HUDEP-2 (cell line): ENCODE data around the gene RPS6KB2.

Experiments used
- DNase-seq, 76 experiments: peaks; one replicate each; lab custom pipeline; 2025; ENCODE audit not compliant: unreplicated experiment in 76 of 76; lab: John Stamatoyannopoulos, UW

RPS6KB2 gene

DNA sequence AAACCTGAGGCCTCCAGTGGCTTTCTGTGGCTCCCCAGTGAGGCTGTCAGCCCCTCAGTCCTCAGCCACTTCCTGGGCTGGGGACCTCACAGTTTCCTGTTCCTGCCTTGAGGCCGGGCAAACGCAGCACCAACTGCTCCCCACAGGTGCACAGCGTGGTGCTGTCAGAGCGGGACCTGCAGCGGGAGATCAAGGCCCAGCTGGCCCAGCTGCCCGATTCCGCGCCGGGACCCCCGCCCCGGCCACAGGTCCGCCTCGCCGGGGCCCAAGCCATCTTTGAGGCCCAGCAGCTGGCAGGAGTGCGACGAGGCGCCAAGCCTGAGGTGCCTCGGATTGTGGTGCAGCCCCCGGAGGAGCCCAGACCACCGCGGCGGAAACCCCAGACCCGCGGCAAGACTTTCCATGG lies 19.0 kb upstream of the RPS6KB2 start:
- DNase-seq: no peak

DNA sequence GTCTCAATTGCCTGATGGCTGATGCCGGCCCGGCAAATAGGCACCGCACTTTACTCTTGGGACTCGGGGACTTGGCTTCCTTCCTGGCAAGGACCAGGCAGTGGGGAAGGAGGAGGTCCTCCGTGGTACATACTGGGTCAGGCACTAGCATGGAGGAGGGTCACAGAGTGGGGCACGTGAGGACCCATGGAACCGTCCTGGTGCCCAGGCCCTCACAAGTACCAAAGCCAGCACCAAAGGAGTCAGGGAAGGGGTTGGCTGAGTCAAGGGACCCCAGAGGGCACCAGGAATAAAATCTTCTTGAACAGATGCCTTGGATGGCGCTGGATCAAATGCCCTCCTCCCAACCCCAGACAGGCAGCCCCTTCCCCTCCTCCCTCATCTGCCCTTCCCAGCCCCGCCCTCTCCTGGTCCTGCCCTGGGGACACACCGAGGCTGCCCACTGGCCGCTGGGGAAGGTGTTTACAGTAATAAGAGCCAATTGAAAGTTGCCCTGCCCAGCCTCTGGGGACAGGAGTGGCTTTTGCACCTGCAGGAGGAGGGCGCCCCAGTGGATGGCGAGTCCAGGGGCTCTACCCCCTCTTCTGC lies 18.4 kb upstream of the RPS6KB2 start:
- DNase-seq: no peak

DNA sequence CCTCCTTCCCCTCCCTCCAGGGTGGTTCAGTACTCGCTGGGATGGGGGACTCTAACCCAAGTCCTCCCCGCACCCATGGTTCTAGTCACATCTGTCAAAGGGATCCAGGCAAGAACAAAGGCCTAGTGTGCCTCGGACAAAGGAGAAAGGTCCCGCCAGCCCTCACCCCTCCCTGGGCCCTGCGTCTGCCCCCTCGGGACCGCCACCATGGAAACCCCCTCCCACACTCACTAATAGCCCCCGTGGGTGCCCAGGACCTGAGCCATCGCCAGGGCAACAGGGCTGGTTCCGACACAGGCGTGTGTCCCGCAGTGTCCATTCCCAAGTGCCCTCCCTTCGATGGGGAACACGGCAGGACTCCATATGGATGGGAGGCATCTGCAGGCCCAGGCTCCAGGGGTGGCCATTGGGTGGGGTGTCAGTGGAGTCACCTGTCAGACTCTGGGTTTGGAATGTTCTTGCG lies 17.9 kb upstream of the RPS6KB2 start:
- no peak for DNase-seq

DNA sequence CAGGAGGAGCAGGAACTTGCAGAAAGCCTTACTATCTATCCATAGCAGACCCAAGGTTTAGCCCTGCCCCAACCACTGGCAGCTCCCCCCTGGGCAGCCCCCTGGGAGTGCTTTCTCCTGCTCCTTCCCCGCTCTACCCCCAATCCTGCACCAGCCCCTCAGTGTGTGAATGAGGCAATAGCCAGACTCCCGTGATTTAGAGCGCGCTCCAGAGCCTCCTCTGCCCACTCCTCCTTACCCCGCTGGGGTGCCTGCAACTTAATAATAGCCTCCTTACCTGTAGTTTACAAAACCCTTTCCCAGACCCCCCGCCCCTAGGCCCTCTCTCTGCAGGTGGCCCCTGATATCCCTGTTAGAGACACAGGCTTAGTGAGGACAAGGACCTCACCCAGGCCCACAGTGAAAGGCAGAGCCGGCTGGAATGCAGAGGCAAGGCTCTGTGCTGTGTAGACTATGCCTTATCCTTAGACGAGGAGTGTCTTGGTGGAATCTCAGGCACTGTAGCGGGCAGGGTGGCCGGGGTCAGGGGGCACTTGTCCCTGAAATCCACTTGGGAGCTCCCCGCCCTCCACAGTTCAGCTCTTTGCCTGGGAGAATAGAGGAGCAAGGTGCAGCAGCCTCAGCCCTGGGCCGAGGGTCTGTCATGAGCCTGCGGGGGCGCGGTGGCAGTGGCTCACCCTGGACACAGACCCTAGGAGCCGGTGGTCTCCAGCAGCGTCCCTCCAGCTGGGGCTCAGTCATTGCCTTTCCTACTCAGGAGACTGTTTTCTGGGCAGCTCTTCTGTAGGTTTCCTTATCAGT lies 17.1 kb upstream of the RPS6KB2 start:
- DNase-seq: no peak

DNA sequence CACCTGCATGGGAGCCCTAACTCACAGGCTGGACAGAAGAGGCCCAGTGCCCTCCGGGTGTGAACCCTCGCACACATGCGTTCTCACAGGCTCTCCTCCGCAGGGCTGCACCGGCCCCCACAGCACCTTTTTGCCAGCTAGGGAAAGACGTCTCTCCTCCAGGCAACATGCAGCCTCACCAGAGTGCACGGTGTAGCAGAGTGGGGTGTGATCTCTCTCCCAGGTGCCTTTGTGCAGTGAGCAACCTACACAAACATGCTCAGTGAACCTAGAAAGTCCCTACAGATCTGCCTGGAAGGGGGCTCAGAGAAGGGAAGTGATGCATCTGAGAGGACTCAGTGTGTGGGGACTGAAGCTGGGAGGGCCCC lies 16.5 kb upstream of the RPS6KB2 start:
- peak in 6 of 76 experiments; percentile 10 to 23 (median 18) for DNase-seq

DNA sequence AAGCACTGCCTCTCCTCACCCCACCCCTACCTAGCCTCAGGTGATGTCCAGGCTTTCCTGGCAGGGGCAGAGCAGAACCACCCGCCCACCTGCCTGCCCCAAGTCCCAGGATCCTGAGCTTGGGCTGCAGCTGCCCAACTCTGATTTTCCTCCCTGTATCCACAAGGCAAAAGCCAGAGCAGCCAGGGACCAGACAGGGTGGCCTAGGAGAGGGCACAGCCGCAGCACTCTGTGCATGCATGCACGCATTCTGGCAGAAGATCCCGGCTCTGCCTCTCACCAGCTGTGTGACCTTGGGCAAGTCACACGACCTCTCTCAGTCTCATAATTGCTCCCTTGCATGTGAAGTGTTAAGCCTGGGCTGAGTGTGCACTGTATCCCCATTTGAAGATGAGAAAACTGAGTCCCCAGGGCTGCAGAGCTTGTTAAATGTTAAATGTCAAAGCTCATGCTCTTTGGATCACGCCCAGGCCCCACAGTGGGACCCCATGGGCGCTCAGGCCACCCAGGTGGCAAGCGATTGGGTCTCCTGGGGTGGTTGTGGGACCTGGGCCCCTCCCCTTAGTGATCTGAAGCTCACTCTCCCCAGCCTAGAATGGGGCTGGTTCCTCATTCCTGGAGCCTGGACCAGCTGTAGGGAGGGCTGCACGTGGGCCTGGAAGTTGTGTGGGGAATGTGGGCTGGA lies 15.7 kb upstream of the RPS6KB2 start:
- DNase-seq: no peak

DNA sequence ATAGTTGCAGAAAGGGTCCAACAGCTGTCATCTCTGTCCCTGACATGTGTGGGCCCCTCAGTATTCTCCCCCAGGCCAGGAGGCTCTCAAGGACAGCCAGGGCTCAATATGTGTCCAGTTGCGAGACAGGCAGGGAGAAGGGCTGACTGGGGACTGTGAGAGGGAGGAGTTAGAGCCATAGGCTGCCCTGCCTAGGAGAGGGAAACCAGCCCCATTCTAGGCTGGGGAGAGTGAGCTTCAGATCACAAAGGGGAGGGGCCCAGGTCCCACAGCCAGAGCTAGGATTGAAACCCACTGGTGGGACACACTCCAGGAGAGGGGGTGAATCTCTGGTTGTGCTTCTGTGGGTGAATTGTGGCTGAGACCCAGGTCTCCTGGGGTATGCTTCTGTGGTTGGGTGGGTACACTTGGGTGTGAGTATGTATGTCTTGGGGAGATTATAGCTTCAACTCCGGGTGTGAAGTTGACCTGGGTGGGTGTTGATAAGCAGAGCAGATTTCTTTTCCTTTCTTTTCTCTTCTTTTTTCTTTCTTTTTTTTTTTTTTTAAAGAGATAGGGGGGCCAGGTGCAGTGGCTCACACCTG lies 14.9 kb upstream of the RPS6KB2 start:
- DNase-seq: peak in 71 of 76 experiments; percentile 17 to 83 (median 59)

DNA sequence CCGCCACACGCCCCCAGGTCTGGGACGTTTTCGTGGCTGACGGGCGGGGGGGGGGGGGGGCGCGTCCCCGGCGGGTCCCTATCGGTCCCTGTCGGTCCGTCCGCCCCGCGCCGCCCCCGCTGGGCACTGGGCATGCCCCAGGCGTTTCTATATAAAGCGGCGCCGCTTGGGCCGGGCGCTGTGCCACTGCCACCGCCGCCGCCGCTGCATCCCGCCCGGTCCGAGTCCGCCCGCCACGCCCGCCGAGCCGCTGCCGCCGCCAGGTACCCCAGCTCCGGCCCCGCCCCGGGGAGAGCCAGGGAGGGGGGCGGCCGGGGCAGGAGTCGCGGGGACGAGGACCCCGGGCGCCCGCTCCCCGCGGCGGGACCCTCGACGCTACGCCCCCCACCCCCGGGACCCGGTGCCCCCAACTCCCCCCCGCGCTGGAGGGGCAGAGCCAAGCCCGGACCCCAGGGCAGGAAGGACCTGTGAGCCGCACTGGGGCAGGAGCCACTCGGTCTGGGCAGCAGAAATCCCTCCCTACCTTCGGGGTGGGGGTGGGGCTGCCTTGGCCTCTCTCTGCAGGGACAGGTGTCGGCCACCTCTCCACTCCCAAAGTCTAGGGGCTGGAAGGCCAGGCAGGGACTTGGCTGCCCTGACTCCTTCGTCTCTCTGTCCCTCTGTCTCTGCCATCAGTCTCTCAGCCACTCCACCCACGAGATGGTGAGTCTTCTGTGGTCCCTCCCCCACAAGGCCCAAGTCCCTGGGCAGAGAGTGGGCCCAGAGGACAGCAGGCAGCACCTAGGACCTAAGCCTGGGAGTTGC lies 12.6 kb upstream of the RPS6KB2 start, which contains the start of gene CARNS1:
CARNS1 (plus strand) TSS at position 178 of the 804 bp plus-strand sequence; CDS start at position 700, 522 bp downstream.
- peak in 8 of 76 experiments; percentile 19 to 55 (median 32) for DNase-seq

DNA sequence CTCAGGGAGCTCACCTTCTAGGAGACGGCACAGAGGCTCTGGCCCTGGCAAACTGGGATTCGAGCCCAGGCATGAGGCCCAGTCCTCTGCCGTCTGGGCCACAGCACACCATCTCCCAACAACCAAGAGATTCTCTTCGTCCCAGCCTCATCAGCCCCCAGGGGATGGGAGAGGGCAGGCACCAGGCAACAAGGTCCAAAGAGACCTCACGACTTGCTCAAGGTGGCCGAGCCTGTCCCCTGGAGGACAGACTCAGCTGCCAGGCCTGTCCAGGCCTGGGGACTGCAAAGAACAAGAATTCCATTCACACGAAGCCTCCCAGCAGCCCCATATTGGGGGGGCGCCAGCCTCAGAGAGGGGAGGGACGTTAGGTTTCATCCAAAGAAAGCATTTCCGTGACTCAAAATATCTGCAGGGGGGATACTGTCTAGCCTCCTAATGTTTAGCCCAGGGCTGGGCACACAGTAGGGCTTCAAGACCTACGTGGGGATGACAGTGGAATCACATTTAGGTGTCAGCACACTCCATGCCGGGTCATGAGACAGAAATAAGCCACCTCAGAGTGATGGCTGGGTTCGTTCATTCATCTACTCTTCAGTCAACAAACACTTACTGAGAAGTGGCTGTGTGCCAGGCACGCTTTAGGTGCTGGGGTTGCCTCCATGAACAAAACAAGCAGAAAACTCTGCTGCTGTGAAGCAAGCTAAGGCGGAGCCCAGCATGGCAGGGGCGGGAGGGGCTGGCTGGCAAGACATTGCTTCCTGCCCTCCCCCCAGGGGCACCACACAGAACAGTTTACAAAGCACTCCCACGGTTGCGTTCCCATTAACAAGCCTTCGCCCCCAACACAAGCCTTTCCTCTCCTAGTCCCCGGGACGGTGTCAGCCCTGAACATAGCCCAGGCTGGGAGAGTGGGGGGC lies 11.6 kb upstream of the RPS6KB2 start:
- DNase-seq: peak in 65 of 76 experiments; percentile 14 to 74 (median 46)

DNA sequence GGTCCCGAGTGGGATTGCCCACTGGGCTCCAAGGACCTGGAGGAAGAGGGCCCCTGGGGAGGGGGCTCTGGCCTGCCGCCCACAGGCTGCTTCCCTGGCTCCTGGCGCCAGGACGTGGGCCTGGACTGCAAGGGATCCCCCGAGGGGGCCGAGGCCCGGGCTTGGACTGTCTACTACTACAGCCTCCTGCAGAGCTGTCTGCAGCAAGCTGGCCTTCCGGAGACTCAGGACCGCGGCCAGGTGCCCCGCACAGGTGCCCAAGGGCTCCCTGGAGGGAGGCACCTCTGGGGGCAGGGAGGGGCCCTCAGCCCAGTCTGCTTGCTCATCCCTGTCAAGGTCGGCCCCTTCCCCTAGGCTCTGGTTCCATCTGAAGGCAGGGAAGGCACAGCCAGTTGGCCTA lies 10.9 kb upstream of the RPS6KB2 start:
- peak in 1 of 76 experiments; percentile 40 for DNase-seq

DNA sequence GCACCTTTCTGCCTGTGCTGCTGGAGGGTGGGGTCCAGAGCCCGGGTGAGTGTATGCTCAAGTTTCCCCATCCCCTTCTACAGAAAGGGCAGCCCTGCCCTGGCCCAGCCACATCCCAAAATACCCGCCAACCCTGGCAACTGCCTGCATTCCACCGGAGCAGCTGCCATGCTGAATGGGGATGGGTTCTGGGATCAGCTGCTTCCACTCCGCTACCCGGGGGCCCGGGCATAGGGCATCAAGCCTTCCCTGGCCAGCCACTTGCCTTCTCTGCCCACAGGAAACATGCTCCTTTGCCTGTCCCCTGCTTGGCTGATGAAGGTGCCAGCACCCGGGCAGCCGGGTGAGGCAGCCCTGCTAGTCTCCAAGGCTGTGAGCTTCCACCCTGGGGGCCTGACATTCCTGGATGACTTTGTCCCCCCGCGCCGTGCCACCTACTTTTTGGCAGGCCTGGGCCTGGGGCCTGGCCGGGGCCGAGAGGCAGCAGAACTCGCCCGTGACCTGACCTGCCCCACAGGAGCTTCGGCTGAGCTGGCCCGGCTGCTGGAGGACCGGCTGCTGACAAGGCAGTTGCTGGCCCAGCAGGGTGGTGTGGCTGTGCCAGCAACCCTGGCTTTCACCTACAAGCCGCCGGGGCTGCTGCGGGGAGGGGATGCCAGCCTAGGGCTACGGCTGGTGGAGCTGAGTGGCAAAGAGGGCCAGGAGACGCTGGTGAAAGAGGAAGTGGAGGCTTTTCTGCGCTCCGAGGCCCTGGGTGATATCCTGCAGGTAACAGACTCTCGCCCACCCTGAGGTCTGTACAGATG lies 9.6 kb upstream of the RPS6KB2 start:
- DNase-seq: peak in 3 of 76 experiments; percentile 14 to 17 (median 17)

DNA sequence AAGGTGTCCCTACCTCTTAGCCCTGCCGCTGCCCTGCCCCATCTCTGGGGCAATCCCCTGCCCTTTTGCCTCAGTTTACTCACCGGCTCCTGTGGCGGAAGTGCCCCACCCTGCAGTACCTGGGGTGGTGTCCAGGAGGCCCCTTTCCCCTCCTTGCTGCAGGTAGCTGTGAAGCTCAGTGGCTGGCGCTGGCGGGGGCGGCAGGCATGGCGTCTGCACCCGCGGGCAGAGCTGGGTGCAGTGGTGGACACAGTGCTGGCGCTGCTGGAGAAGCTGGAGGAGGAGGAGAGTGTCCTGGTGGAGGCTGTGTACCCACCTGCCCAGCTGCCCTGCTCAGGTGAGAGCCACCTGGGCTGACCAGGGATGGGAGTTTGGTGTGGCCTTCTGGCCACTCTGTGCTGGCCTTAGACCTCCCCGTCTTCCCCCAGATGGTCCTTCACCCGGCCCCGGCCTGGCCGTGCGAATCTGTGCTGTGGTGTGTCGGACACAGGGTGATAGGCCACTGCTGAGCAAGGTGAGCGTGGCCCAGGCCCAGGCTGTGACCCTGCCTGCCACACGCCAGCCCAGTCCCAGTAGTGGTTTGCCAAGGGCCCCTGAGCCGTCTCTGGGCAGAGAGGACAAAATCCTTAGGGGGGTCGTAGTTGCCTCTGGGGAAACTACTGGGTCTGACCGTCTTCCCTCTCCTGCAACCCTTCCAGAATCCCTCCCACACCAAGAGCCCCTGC lies 8.8 kb upstream of the RPS6KB2 start:
- no peak for DNase-seq

DNA sequence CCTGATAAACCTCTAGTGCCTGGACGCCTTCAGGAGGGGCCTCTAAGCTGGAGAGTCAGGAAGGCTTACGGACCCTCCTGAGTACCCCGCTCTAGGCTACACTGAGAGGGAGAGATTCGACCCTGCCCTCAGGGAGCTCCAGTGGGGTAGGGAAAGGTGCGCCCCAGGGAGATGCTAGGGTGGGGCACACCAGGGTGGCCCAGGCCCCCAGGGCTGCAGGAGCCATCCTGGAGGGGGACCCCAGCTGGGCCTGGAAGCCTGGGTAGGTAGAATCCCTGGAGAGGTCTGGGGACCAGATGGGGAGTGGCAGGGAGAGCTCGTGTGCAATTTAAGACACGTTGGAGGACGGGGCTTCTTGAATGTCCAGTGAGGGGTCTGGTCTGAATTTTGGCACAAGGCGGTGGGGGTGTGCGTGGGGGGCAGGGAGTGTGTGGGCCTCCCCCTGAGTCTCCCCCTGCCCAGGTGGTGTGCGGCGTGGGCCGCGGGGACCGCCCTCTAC lies 8.1 kb upstream of the RPS6KB2 start:
- no peak for DNase-seq

DNA sequence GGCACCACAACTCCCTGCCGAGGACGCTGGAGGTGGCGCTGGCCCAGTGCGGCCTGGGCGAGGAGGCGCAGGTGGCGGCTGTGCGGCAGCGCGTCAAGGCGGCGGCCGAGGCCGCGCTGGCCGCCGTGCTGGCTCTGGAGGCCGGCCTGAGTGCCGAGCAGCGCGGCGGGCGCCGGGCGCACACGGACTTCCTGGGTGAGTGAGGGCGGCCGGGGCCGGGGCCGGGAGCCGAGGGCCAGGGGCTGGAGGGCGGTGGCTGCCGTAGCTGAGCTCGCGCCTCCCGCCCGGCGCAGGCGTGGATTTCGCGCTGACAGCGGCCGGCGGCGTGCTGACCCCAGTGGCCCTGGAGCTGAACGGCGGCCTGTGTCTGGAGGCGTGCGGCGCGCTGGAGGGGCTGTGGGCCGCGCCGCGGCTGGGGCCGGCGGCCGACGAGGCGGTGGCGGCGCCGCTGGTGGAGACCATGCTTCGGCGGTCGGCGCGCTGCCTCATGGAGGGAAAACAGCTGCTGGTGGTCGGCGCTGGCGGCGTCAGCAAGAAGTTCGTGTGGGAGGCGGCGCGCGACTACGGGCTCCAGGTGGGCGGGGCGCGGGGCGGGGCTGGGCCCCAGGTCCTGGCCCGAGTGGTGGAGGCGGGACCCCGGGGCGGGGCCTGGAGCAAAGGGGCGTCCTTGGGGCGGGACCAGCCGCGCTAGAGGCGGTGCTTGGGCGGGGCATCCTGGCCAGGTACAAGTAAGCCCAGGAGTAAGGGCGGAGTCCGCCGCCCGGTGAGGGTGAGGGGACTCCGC lies 7.5 kb upstream of the RPS6KB2 start:
- peak in 74 of 76 experiments; percentile 32 to 97 (median 89) for DNase-seq

DNA sequence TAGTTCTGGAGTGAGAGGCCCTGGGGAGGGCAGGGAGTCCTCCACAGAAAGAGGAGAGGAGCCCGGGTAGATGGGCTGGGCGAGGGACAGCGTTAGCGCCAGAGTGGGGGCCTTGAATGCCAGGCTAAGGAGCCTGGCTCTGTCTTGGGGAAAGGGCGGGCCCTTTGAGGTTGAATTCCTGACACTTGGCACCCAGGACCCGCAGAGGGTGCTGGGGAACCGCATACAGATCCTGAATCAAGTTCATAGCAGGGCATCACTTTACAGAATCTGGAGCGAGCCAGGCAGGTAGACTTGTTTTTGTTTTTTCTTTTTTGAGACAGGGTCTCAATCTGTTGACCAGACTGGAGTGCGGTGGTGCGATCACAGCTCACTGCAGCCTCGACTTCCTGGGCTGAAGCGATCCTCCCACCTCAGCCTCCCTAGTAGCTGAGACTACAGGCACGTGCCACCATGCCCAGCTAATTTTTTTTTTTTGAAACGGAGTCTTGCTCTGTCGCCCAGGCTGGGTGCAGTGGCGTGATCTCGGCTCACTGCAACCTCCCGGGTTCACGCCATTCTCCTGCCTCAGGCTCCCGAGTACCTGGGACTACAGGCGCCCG lies 6.8 kb upstream of the RPS6KB2 start:
- DNase-seq: no peak

DNA sequence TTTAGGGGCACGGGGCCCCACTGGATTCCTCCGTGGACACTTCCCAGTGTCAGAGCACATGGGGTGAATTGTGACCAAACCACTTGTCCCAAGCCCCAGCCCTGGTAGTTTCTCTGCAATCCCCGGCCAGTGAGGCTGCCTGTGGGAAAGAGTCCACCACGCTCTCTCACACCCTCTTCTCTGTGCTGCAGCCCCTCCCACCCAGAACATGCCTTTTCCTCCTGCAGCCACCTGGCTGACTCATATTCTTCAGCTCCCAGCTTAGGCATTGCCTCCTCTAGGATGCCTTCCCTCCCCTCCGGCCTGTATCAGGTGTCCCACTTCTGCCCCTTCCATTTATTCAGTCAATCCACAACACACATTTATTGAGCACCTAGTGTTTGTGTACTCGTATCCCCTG lies 5.4 kb upstream of the RPS6KB2 start:
- no peak for DNase-seq
